SIG-M5 treated with dmso at 0.1 percent for 504 hours (cell line): ENCODE results near the gene DMGDH.
"Not testable (repeated sequence)": the region's sequence is repeated elsewhere in the genome, so short reads cannot be mapped to it uniquely, and the experiment has no call there.

Experiments
- DNase-seq: peaks from one replicate; lab custom pipeline; 2025; ENCODE audit not compliant: unreplicated experiment; lab: John Stamatoyannopoulos, UW

Gene DMGDH

DNA sequence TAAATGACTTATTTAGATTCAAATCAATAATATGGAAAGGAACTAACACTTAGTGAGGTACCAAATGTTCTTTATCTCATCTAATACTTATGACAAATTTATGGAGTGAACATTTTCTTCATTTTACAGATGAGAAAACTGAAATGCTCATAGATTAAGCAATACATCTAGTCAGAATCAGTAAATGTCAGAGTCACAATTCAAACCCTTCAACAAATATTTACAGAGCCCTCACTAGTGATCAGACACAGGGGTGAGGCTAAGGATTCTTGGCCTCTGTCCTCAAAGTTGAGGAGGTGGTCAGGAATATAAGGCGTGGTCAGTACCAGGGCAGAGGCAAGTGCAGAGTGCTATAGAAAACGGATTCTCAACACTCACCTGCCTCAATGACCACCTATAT lies 54.8 kb downstream of the DMGDH start:
- DNase-seq, result no peak

DNA sequence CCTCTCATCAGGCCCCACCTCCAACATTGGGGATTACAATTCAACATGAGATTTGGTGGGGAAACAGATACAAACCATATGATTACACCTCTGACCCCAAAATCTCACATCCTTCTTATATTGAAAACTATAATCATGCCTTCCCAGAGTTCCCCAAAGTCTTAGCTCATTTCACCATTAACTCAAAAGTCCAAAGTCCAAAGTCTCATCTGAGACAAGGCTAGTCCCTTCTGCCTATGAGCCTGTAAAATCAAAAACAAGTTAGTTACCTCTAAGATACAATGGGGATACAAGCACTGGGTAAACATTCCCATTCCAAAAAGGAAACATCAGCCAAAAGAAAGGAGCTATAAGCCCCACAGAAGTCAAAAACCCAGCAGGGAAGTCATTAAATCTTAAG lies 57.6 kb downstream of the DMGDH start:
- DNase-seq, result no peak

DNA sequence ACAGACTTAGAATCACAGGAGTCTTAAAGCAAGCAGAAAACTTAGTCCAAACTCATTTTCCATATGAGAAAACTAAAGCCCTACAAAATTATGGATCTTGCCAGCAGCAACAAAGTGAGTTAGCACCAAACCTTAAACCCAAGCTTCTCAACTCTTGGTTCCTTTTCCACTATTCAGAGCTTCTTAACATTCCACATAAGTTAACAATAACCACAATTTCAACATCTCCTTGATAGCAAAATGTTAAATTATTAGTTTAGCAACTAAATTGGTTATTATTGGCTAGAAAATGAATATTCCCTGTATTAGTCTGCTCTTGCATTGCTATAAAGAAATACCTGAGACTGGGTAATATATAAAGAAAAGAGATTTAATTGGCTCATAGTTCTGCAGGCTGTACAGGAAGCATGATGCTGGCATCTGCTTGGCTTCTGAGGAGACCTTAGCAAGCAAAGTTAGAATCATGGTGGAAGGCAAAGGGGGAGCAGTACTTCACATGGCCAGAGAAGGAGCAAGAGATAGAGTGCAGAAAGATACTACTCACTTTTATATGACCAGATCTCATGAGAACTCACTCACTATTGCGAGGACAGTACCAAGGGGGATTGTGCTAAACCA lies 58.1 kb downstream of the DMGDH start:
- DNase-seq, result no peak

DNA sequence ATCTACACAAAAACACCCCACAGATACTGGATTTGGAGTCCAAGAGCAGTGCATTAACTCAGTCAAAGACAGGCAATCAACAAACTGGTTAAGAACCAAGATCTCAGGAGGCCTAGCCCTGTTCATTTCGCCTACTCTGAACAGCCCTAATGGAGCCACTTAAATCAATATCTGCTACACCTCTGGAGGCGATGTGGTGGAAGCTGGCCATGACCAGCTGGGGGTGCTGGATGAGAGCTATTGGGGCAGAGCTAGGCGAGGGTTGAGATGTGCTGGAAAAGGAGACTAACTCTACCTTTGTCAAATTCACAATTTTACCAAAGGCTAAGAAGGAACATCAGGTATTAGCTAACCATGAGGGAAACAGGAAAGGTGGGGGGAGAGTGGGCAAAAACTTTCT lies 61.1 kb downstream of the DMGDH start:
- no peak for DNase-seq

DNA sequence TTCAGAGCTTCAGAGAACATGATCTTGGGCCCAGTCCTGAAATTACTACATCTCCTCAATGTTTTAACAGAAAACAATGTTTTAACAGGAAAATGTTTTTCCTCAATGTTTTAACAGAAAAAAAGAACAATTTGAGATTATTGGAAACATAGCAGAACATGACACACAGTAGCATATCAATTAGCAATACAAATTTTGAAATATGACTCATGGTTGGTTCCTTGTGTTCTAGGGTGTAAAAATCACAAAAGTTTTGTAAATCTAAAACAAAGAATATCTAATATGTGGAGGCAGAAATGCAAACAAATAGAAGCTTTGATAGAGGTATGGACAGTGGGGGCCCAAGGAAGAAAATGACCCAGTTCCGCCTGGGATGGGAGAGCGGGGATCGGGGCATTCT lies 61.6 kb downstream of the DMGDH start:
- no peak for DNase-seq

DNA sequence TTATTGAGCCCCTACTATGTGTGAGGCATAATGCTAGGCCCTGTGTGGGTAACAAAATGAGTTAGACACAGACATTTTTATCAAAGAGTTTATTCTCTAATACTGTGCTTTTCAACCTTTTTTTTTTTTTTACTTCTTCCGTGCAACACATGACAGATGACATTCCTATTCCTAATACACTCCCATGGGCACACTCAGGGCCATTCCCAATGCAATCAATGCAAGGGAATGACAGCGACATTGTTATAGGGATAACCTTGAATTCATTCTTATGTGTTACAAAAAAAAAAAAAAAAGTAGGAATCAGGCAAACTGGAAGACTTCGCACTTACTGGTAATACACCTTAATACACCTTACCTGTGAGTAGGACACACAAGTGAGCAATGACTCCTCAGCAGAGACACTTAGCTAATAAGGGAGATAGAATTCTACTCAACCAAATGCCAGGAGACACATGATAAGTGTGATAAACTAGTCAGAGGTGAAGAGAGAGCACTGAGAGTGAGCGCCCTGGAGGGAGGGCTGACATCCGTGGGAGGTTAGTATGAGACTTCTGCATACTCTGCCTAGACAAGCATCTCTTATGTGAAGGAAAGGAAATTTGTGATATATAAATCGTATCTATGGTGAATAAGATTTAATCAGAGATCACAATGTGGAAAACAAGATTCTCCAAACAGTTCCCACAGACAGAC lies 63.4 kb downstream of the DMGDH start:
- DNase-seq, result no peak

DNA sequence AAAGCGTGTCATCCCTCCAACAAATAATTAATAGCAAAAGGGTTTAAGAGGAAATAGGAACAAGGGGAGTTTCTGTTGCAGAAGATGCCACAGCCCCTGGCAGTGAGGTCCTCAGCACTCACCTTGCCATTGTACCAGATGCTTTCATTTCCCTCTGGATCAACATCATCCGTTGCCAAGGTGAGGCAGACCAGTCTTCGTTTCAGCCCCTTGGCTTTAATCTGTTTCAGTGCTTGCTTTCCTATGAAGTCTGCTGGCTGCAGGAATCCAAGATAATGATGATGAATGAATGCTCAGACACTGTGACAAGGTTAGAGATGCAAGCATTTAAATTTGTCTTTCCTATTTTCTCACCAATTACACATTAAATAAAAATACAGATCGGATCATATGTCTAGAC lies 64.3 kb downstream of the DMGDH start:
- no peak for DNase-seq

DNA sequence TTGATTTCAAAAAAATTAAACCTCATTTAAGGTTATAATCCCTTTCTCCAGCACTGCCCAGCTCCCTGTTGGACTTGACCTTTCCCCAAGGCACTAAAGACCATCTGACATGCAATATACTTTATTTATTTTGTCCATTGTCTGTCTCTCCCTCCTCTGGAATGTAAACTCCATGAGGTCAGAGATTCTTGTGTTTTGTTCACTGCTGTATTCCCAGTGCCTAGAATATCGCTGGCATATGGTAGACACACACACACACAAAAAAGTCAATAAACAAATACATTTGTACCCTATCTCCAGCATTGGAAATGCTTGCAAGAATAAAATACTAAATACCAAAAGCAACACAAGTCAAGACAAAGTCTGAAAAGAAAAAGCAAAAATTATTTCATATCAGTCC lies 67.1 kb downstream of the DMGDH start:
- no peak for DNase-seq

DNA sequence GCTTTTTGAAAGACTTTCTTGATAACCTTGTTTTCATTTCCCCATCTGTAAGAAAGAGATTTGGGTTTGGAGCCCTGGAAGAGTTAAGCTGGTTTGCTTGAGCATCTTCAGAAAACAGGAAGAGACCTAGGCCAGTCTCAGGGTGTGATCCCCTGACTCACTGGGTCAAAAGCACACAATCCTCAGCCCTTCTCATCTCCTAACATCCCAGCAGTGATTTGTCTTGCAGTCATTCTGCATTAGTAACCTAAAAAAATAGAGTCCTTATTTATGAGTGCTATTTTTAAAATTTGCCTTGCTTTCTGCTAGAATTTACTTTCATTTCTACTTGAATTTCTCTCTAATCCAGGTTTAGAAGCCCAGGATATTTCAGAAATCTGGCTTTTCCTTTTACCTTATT lies 68.0 kb downstream of the DMGDH start:
- DNase-seq, result no peak

DNA sequence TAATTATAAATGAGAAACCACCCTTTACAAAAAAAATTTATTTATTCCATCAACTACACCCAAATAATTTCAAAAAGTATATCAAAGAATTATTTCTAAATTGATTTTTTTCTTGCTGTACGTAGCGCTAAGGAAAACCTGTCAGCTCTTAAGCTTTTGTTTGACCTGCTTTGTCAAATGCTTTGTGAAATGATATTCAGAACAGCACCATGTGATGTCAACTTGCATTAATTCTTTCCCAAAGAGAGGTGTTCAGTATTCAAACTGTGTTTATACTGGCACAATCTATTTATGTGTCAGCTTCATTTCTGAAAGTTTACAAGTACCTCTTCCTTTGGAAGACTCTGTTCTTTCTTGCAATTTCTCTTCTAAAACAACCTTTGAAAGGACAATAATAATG lies 72.4 kb downstream of the DMGDH start:
- no peak for DNase-seq

DNA sequence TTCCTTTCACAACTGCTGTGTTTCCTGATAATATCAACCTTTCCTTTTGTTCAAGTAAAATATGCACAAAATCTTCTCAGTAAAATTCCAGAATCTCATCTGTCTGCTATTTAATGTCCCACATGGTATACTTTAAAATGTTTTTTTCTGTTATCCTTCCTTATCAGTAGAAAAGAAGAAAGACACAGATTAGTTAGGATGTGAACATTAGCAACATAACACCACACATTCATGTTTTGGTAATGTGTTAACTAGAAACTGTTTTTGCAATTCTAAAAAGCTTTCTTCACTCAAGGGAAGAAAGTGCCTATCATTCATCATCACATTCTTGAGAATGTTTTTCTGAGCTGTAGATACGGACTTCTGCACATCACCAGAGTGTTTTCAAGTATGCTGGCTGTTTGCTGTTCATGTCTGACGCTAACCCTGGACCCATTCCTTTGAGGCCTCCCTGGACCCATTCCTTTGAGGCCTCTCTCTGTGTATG lies 73.9 kb downstream of the DMGDH start:
- DNase-seq, result no peak

DNA sequence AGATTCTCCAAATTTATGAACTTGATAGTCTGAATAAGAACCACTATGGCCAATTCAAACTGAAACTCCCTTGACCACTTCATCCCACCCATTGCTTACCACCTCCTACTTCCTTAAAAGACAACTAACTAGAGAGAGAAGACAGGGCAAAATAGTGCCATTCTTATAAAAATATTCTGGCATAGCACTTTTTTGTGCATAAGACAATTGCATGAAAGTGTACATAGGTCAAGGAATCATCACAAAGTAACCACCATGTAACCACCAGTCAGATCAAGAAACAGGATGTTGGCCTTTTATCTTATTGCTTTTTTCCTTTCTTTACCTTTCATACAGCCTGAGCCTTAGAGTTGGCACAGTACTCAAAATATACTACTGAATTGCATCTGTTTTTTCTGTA lies 76.3 kb downstream of the DMGDH start:
- DNase-seq, result no peak

DNA sequence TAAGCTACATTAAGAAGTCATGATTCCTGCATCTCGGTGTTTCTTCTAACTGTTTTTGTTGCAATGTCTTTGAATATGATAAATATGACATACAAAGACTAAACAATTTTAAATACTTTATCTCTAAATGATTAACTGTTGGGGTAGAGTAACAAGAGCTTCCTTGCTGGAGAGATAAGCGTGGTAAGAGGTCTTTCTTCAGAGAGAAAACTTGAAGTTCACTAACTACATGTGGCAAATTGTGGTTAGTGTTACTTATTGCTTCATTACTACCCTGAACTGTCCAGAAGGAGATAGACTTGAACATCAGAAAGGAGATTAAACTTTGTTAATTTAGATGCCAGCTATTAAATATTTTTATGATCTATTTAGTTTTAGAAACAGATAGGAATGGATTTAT lies 77.3 kb downstream of the DMGDH start:
- no peak for DNase-seq

DNA sequence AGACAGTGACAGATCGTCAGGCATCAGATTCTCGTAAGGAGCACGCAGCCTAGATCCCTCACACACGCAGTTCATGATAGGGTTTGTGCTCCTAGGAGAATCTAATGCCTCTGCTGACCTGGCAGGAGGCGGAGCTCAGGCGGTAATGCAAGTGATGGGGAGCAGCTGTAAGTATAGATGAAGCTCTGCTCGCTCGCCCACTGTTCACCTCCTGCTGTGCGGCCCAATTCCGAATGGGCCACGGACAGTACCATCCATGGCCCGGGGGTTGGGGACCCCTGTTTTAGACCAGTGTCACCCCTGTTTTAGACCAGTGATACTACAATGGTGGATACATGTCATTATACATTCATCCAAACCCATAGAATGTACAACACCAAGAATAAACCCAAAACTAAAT lies 80.4 kb downstream of the DMGDH start:
- no peak for DNase-seq

DNA sequence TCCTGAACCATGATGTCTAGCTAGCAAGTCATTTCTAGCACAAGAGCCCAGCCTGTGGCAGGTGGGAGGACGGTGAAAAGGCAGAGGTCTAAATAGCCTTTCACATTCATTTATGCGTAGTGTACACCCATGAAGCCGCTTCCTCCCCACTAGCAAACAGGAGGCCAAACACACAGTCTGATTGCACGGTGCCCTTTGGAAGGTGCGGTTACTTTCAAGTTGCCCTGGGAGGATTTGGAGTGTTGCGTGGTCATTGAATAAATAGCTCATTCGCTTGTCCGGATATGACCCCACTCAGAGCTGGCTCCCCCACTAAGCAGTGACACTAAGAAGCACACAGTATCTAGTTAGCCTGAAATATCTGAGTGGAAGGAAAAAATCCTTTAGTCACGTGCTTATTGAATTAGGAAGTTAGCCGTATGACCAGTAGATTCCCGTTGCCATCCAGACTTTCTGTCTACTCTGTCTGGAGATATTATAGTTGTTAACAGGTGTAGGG lies 83.7 kb downstream of the DMGDH start:
- DNase-seq, result peak; percentile 30

DNA sequence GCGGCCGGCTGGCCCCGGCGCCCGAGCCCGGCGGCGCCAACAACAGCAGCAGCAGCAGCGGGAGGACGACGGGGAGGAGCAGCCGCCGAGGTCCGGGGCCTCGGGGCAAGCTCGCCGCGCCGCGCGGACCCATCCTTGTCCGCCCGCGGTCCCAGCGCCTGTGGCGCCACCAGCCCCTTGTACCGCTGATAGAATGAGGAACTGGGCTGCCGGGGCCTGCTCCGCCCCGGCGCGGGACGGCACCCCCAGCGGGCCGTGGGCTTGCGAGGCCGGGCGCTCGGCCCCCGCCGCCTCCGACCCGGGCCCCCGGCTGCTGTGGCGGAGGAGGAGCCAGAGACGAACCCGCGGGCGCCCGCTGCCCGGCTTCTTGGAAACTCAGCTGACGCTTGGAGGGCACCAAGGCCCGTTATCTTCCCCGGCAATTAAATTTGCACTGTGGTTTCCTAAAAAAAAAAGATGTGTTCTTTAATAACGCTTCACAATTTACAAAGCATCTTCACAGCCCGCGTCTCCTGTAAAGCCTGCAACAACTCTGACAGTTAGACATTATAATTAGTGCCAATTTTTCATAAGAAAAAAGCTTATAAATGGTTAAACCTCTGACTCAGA lies 84.3 kb downstream of the DMGDH start, which contains the start of gene ARSB:
TSS of gene ARSB (minus strand) at position 195 of the 609 bp plus-strand sequence. CDS start at position 133, 62 bp downstream.
- DNase-seq, result peak; percentile 66

DNA sequence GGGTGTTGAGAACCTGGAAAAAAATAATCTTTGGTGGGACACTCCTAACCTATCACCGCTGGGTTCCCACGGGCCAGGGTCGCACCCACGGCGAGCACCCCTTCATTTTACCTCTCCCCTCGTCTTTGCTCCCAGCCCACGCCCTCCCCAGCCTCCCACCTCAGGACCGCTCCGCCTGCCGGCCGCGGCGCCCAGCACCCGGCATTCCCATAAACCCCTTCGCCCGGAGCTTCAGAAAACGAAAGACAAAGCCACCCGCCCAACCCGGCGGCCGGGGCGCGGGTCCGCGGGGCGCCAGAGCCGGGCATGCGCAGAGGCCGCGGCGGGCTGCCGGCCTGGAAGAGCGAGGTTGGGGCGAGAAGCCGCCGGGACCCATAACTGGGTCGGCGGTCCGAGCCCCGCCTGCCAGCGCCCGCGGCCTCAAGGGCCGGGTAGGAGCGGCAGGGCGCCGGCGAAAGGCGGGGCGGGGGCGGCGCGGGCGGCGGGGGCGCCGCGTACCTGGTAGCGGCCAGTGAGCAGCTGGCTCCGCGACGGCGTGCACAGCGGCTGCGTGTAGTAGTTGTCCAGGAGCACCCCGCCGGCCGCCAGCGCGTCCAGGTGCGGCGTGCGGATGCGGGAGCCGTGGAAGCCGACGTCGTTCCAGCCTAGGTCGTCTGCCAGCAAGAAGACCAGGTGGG lies 84.9 kb downstream of the DMGDH start:
- peak; percentile 75 for DNase-seq

DNA sequence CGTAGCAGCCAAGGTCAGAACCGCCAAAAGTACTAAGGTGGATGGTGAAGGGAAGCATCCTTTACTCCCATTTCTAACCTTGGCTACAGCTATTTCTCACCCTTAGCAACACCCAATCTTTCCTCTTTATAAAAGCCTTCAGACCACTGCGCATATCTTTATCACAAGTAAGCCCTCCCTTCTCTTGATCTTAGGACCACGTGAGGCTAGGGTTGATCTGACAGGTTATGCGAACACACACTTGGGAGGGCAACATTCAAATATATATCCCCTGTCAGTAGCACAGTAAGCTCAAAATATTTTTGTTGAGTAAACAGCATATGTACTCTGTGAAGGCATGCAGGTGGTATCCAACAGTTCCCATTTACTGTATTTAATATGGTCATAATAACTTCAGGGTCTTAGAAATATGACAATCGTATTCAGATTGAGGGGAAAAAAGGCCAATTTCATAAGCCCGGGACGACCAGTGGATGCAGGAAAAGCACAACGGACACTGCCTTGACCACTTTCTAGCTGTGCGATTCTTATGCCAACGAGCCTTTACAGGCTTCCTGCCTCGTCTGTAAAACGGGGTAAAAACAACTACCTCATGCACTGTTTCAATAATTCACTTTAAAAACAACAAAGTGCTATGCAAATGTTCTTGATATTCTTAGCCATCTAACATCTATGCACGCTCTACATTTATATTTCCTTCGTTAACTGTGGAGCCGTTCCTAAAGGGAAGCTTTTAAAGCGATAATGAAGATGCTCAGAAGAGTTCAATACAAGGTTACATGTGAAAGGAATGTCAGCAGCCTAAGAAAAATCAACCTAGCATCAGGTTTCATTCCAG lies 85.7 kb downstream of the DMGDH start:
- DNase-seq, result peak; percentile 50

DNA sequence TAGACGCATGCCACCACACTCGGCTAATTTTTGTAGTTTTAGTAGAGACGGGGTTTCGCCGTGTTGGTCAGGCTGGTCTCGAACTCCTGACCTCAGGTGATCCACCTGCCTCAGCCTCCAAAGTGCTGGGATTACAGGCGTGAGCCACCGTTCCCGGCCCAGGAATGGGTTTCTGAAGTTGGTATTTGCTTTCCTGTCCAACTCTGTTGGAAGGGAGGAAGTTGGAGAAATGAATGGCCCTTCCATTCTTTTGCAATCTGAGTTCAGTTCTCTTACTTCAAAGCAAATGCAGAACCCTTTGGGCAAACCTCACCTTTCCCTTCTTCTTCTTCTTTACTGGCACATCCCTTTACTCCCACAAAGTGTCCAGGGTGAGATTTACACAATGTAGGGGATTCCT lies 86.3 kb downstream of the DMGDH start:
- DNase-seq, result not testable (repeated sequence)

DNA sequence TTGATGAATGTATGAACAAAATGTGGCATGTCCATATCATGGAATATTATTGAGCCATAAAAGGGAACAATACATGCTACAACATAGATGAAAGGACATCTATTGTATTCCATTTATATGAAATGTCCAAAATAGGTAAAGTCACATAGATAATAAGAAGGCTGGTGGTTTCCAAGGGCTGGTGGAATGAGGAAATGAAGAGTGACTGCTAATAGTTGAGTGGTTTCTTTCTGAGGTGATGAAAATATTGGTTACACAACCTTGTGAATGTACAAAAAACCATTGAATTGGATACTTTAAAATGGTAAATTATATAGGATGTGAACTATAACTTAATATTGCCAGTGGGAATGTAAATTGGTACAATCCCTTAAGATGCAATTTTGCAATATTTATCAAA lies 89.6 kb downstream of the DMGDH start:
- peak; percentile 73 for DNase-seq
